GM13976 (cell line): ENCODE results near the gene TRIL.
A peak's percentile ranks its signal among the peaks of the same experiment; 100 is the strongest.

Source experiments
- DNase-seq: peaks from one replicate; pipeline ENCODE4 v3.0.0; 2012; ENCODE audit warnings: low spot score
- in situ Hi-C: fragments of 300-500 bp; cut with MboI; formaldehyde crosslinking; loops from one replicate; pipeline ENCODE4 v1.12.0; 2022; ENCODE audit warnings: low sequenced_read_pairs, mixed read lengths, inconsistent platforms; ENCODE audit not compliant: unreplicated experiment
- TF ChIP-seq, protein P1 (sequence below): IDR thresholded peaks from 2 replicates; pipeline ENCODE4 v1.5.1; 2012; ENCODE audit warnings: borderline replicate concordance, mild to moderate bottlenecking; ENCODE audit not compliant: insufficient read depth; ENCODE audit errors: extremely low read depth, missing control alignments, control extremely low read depth

Gene TRIL

DNA sequence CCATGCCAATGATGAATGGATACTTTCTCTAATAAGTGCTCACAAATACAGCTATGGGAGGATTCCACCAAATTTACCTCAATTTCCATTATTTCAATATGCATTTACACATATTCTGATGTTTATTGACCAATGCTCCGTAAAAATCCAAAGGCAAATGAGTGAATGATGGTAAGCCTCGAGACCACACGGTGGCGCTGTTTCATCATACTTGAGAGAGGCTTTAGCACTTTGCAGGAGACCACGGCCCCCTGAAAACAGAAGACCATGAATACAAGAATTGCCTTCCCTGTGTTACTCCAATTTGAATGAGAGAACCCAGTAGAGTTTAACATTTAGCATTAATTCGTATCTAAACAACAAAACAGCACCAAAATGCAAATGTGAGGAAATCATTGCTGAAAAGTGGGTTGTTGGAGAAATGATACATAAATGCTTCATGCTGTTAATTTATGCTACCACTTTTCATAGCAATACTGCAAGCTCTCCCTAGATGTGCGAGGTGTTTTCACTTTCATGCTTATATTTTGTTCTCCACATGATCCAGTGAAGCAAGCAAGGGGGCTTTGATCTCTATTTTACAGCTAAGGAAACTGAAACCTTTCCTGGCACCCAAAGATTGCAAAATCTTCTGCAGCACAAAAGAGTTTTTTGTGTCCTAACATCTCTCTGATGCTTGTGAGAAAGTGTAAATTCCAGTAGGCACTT lies 35.4 kb downstream of the TRIL start:
- in situ Hi-C loops = loop anchor here (5.0 to 10.0 kb wide), 2 partner anchors 185 to 482 kb away; no protein-coding TSS in a partner anchor
- DNase-seq = peak; percentile 47
- TF ChIP-seq, protein P1, sequence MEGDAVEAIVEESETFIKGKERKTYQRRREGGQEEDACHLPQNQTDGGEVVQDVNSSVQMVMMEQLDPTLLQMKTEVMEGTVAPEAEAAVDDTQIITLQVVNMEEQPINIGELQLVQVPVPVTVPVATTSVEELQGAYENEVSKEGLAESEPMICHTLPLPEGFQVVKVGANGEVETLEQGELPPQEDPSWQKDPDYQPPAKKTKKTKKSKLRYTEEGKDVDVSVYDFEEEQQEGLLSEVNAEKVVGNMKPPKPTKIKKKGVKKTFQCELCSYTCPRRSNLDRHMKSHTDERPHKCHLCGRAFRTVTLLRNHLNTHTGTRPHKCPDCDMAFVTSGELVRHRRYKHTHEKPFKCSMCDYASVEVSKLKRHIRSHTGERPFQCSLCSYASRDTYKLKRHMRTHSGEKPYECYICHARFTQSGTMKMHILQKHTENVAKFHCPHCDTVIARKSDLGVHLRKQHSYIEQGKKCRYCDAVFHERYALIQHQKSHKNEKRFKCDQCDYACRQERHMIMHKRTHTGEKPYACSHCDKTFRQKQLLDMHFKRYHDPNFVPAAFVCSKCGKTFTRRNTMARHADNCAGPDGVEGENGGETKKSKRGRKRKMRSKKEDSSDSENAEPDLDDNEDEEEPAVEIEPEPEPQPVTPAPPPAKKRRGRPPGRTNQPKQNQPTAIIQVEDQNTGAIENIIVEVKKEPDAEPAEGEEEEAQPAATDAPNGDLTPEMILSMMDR = peak; percentile 79

DNA sequence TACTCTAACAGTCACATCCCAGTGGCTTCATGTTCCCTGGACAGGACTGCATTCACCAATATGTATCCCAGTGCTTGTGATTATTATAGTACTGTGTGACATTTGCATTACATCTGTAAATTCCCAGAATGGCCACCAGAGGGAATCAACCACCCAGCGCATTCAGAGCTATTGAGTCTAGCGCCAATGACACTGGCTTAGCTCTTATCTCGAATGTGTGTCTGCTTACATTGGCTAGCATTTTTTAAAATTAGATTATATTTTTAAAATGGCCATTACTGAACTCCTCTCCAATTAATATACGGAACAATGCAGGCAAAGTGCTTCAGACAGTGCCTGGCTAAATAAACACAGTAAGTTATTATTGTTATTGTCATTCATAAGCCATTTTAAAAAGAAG lies 36.3 kb downstream of the TRIL start:
- DNase-seq = peak; percentile 59
- TF ChIP-seq, protein P1 = peak; percentile 73
- in situ Hi-C loops = loop anchor here (5.0 to 10.0 kb wide), 2 partner anchors 185 to 483 kb away; no protein-coding TSS in a partner anchor

DNA sequence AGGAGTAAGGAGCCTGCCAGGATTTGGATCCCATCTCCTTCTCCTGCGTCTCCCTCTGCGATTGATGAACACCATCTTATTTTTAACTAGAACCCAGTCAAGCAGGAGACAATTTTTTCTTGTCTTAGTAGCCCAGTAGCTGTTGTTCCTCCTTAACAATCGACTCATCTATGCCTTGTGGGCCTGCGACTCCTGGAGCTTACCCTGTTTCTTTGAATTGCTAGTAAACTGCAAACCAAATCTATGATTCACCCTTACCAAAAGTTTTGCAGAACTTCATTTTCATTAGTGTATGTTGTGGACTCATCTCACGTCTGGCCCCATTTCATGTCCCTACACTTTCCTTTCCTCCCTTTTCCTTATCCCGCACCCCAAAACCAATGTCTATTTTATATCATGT lies 37.7 kb downstream of the TRIL start:
- no peak for DNase-seq
- TF ChIP-seq, protein P1 = no peak
- in situ Hi-C loops = loop anchor here (5.0 to 10.0 kb wide), 2 partner anchors 187 to 484 kb away; no protein-coding TSS in a partner anchor

DNA sequence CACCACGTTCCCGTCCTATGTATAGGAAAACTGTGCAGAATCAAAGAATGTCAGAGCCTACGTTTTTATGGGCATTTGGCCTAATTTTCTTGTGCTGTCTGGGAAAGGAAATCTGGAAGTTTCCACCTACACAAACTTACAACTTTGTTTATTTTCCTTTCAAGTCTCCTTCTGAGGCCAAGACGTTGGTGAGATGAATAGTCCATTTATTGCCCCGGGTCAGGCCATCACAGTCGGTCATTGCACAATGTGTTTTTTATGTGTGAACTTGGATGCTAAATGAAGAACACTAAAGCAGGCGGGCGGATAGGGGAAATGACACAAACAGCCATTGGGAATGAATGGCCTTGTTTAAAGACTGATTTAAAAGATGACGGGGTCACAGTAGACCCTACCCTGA lies 38.6 kb downstream of the TRIL start:
- TF ChIP-seq, protein P1 = no peak
- no peak for DNase-seq
- in situ Hi-C loops = no loop called here

DNA sequence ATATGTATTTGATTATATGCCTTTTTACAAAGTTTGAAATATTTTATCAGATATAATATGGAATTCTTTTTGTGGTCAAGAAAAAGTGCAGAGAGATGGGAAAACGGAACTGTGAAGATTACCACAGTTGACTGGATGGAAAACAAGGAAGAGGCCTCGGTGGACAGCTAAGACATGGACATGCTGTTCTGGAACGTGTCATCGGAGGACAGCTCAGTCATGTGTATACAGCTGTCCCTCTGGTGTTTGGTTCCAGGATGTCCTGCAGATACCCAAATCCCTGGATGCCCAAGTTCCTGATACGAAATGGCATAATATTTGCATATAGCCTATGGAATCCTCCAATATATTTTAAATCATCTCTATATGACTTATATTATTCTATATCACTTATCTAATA lies 49.4 kb downstream of the TRIL start:
- DNase-seq = no peak
- in situ Hi-C loops = no loop called here
- TF ChIP-seq, protein P1 = no peak

DNA sequence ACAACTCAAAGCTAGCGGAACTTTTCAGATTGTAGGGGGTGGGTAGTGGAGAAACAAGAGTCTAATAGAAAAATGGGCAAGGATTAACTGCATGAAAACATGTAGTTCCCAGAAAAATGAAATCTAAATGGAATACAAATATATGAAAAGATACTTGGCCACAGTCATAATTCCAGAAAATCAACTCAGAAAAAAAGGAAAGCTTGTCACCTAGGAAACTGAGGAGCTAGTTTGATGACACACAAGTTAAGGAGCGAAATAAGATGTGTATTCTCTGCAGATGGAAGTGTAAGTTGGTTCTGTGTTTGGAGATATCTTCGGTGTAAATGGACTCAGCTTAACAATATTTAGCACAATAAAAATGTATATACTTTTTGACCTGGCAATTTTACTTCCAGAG lies 52.7 kb downstream of the TRIL start:
- in situ Hi-C loops = no loop called here
- DNase-seq = no peak

More for the DNA sequence above, 52.7 kb downstream of the TRIL start:
- TF ChIP-seq, protein P1 = no peak
